ENCODE data around the gene AUTS2. TPM values are rescaled to one million over a fixed set of nuclear protein-coding genes. Genes with fewer than 3 reads are reported as not detected.

The AUTS2 gene
- total RNA-seq, 1 experiment from 2014 or later: 256 TPM

DNA sequence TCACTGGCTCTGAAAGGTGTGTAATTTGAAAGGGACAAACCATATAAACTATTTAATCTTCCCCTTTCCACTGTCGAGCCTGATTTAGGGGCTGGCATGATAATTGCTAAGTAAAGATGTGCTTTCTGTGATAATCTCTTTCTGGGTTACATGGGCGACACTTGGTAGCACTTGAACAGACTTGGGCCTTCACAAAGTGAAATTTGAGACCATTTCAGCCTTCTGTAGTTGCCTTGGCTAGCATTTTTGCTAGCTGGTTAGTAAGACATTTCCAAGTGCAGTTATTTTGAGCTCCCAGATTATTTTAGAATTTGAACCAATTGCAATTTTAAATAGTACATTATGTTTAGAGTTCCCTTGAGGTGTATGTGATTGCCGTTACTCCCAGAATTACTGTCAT, 1101.0 kb downstream of the AUTS2 start:
- Histone ChIP-seq H3K4me2 (ENCODE audit: insufficient read depth, insufficient read length, low read length) (peak overlapping the region; percentile 40), H3K14ac (ENCODE audit: insufficient read depth, low read length) (no peak overlapping the region), H3K9me3 (ENCODE audit: control insufficient read depth, low read depth, low read length) (no peaks in the 10 kb centered on the region), H3K4me1 (ENCODE audit: insufficient read depth, low read length) (peaks cover 23% of the 10 kb centered on the region; the same call in 1 of the 2 replicates), H3K18ac (ENCODE audit: insufficient read length, low read depth, low read length) (no peak overlapping the region), H3K56ac (ENCODE audit: insufficient read length, low read depth, low read length) (no peak overlapping the region), H2BK120ac (ENCODE audit: low read depth, low read length, poor library complexity, severe bottlenecking) (no peak overlapping the region), H4K91ac (ENCODE audit: insufficient read length, low read depth, low read length) (no peak overlapping the region), H3K79me2 (ENCODE audit: insufficient read depth, low read length) (peaks cover 35% of the 10 kb centered on the region; the same call in 1 of the 2 replicates), H2AK5ac (ENCODE audit: insufficient read length, low read length) (no peak overlapping the region), H3K27me3 (ENCODE audit: insufficient read depth, low read length) (no peaks in the 10 kb centered on the region), H3K9ac (ENCODE audit: extremely low read depth, insufficient read length, low read length) (no peak overlapping the region), H2BK5ac (ENCODE audit: insufficient read length, low read length) (no peak overlapping the region), H2BK12ac (ENCODE audit: insufficient read length, low read depth, low read length) (no peak overlapping the region), H3K4ac (ENCODE audit: low read depth, low read length) (no peak overlapping the region), H2BK20ac (ENCODE audit: low read depth, low read length, poor library complexity, severe bottlenecking) (no peak overlapping the region), H4K5ac (ENCODE audit: insufficient read length, low read depth, low read length) (no peak overlapping the region), H3K79me1 (ENCODE audit: insufficient read depth, low read depth, low read length, poor library complexity, severe bottlenecking) (no peaks in the 10 kb centered on the region), H4K20me1 (ENCODE audit: control insufficient read depth, insufficient read depth, insufficient read length) (no peaks in the 10 kb centered on the region), H2BK15ac (ENCODE audit: low read depth, low read length) (no peak overlapping the region), H4K8ac (replicated peaks; ENCODE audit: insufficient read length, low read depth, low read length) (no peak overlapping the region), H3K27ac (ENCODE audit: insufficient read length, low read depth, low read length) (no peak overlapping the region), H3T11ph (ENCODE audit: low read length) (no peak overlapping the region), H2AFZ (ENCODE audit: low read length) (no peak overlapping the region), H3K23ac (ENCODE audit: insufficient read length, low read depth, low read length) (no peak overlapping the region), H3K23me2 (ENCODE audit: insufficient read length, low read depth, low read length, poor library complexity, severe bottlenecking) (peaks cover 10% of the 10 kb centered on the region)
- Mint-ChIP-seq H3K27me3 (ENCODE audit: low read depth) (no peaks in the 10 kb centered on the region), H3K4me3 (peak overlapping the region in 1 of 2 experiments; percentile 97; a peak in 2 of 5 replicates), H3K36me3 (ENCODE audit: insufficient read depth in 1 of 3, low read depth in 3 of 3) (peaks cover 6 to 46% (median 22%) of the 10 kb centered on the region in 3 experiments), H3K4me1 (peaks cover 0 to 12% of the 10 kb centered on the region in 2 experiments; a peak in 3 of 4 replicates), H3K27ac (no peak overlapping the region), H3K9me3 (peaks cover 3 to 4% of the 10 kb centered on the region in 2 experiments; a peak in 3 of 5 replicates)
- no CpG with 5 or more reads among the region's 3 CpGs for WGBS (ENCODE audit: extremely low coverage, insufficient read length, low lambda C conversion rate)
- TF ChIP-seq, protein P1, sequence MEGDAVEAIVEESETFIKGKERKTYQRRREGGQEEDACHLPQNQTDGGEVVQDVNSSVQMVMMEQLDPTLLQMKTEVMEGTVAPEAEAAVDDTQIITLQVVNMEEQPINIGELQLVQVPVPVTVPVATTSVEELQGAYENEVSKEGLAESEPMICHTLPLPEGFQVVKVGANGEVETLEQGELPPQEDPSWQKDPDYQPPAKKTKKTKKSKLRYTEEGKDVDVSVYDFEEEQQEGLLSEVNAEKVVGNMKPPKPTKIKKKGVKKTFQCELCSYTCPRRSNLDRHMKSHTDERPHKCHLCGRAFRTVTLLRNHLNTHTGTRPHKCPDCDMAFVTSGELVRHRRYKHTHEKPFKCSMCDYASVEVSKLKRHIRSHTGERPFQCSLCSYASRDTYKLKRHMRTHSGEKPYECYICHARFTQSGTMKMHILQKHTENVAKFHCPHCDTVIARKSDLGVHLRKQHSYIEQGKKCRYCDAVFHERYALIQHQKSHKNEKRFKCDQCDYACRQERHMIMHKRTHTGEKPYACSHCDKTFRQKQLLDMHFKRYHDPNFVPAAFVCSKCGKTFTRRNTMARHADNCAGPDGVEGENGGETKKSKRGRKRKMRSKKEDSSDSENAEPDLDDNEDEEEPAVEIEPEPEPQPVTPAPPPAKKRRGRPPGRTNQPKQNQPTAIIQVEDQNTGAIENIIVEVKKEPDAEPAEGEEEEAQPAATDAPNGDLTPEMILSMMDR (conservative IDR thresholded peaks at IDR 0.05): no peak
- no peak for DNase-seq

Measured in H9 (cell line).